Epithelial cell of proximal tubule (primary cell): ENCODE results near the gene METTL9. TPM values are rescaled to one million over a fixed set of nuclear protein-coding genes. Genes with fewer than 3 reads are reported as not detected.

Source experiments
- DNase-seq: peaks from one replicate; pipeline ENCODE4 v3.0.0-alpha.2; 2011; ENCODE audit warnings: low read depth
- H3K4me3 ChIP-seq: 2 replicates; pipeline ENCODE4 v1.5.1; 2011; ENCODE audit warnings: low read depth, mild to moderate bottlenecking, low read length
- CTCF ChIP-seq: conservative IDR thresholded peaks from 2 replicates; pipeline ENCODE4 v1.5.1; 2012; ENCODE audit warnings: low read depth, mild to moderate bottlenecking, low read length
- total RNA-seq: library from RNA; depleted of rRNA; stranded (reverse); fragments of >200 nt; gene quantifications from 2 replicates; pipeline ENCODE4 v1.2.3, GENCODE V29; 2015

METTL9 gene
- total RNA-seq, 1 donor from 2014 or later, result 149 TPM

- no peak for TF ChIP-seq CTCF
- H3K4me3 ChIP-seq, result no peak overlapping the region
- no peak for DNase-seq
Measured at GRCh38 chr16:21611198-21611555, 11.8 kb downstream of the METTL9 start.

- peak overlapping the region; percentile 2 for H3K4me3 ChIP-seq
- DNase-seq, result no peak
- no peak for TF ChIP-seq CTCF
Measured at GRCh38 chr16:21611556-21612384, 12.4 kb downstream of the METTL9 start.

GRCh38 chr16:21613361-21613760, 14.0 kb downstream of the METTL9 start:
- no peak for DNase-seq
- no peak overlapping the region for H3K4me3 ChIP-seq
- no peak for TF ChIP-seq CTCF

- no peak for TF ChIP-seq CTCF
- H3K4me3 ChIP-seq, result no peak overlapping the region
Measured at GRCh38 chr16:21613781-21614180, 14.4 kb downstream of the METTL9 start.

GRCh38 chr16:21614896-21615295, 15.5 kb downstream of the METTL9 start:
- H3K4me3 ChIP-seq, result no peak overlapping the region
- peak; percentile 40 for TF ChIP-seq CTCF
- no peak for DNase-seq

More at GRCh38 chr16:21613781-21614180, 14.4 kb downstream of the METTL9 start:
- DNase-seq, result no peak

GRCh38 chr16:21617607-21618006, 18.2 kb downstream of the METTL9 start:
- H3K4me3 ChIP-seq, result no peak overlapping the region
- DNase-seq, result no peak
- no peak for TF ChIP-seq CTCF

- DNase-seq, result no peak
Measured at GRCh38 chr16:21618281-21618680, 18.9 kb downstream of the METTL9 start.

More at GRCh38 chr16:21618281-21618680, 18.9 kb downstream of the METTL9 start:
- H3K4me3 ChIP-seq, result no peak overlapping the region
- no peak for TF ChIP-seq CTCF
